ENCODE data around the gene RPS24. TPM values are rescaled to one million over a fixed set of nuclear protein-coding genes. Genes with fewer than 3 reads are reported as not detected.

RPS24 gene
- total and polyA plus RNA-seq, 4 donors: 314 to 1,104 (median 812) TPM

- TF ChIP-seq RXRA (IDR thresholded peaks at IDR 0.05): no peak
- TF ChIP-seq, protein P1, sequence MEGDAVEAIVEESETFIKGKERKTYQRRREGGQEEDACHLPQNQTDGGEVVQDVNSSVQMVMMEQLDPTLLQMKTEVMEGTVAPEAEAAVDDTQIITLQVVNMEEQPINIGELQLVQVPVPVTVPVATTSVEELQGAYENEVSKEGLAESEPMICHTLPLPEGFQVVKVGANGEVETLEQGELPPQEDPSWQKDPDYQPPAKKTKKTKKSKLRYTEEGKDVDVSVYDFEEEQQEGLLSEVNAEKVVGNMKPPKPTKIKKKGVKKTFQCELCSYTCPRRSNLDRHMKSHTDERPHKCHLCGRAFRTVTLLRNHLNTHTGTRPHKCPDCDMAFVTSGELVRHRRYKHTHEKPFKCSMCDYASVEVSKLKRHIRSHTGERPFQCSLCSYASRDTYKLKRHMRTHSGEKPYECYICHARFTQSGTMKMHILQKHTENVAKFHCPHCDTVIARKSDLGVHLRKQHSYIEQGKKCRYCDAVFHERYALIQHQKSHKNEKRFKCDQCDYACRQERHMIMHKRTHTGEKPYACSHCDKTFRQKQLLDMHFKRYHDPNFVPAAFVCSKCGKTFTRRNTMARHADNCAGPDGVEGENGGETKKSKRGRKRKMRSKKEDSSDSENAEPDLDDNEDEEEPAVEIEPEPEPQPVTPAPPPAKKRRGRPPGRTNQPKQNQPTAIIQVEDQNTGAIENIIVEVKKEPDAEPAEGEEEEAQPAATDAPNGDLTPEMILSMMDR (IDR thresholded peaks at IDR 0.05; ENCODE audit: low read depth, low read length, missing input control): no peak
- no peak for TF ChIP-seq REST (IDR thresholded peaks at IDR 0.05)
- no peak for TF ChIP-seq HNF4G (IDR thresholded peaks at IDR 0.05)
- no peak for TF ChIP-seq HNF4A (conservative IDR thresholded peaks at IDR 0.05)
- no peak for TF ChIP-seq RAD21 (IDR thresholded peaks at IDR 0.05)
- TF ChIP-seq FOXA1 (IDR thresholded peaks at IDR 0.05): no peak
- no peak for TF ChIP-seq YY1 (IDR thresholded peaks at IDR 0.05)
- no peak for TF ChIP-seq TAF1 (conservative IDR thresholded peaks at IDR 0.05)
- TF ChIP-seq EGR1 (IDR thresholded peaks at IDR 0.05; ENCODE audit: low read depth in 2 of 2): no peak
- no peak for TF ChIP-seq JUND (IDR thresholded peaks at IDR 0.05)
- no peak for TF ChIP-seq GABPA (IDR thresholded peaks at IDR 0.05 in 1 of 2, conservative IDR thresholded peaks at IDR 0.05 in 1 of 2)
- TF ChIP-seq NR2F2 (IDR thresholded peaks at IDR 0.05): no peak
- TF ChIP-seq SP1 (IDR thresholded peaks at IDR 0.05): no peak
- TF ChIP-seq, protein P2, sequence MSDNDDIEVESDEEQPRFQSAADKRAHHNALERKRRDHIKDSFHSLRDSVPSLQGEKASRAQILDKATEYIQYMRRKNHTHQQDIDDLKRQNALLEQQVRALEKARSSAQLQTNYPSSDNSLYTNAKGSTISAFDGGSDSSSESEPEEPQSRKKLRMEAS (IDR thresholded peaks at IDR 0.05): no peak
- TF ChIP-seq ATF3 (IDR thresholded peaks at IDR 0.05): no peak
- no peak for TF ChIP-seq FOXA2 (IDR thresholded peaks at IDR 0.05)
- TF ChIP-seq, protein P3, sequence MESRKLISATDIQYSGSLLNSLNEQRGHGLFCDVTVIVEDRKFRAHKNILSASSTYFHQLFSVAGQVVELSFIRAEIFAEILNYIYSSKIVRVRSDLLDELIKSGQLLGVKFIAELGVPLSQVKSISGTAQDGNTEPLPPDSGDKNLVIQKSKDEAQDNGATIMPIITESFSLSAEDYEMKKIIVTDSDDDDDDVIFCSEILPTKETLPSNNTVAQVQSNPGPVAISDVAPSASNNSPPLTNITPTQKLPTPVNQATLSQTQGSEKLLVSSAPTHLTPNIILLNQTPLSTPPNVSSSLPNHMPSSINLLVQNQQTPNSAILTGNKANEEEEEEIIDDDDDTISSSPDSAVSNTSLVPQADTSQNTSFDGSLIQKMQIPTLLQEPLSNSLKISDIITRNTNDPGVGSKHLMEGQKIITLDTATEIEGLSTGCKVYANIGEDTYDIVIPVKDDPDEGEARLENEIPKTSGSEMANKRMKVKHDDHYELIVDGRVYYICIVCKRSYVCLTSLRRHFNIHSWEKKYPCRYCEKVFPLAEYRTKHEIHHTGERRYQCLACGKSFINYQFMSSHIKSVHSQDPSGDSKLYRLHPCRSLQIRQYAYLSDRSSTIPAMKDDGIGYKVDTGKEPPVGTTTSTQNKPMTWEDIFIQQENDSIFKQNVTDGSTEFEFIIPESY (IDR thresholded peaks at IDR 0.05): no peak
- H3K27me3 ChIP-seq (ENCODE audit: control insufficient read depth in 4 of 4, insufficient read depth in 4 of 4, low read length in 3 of 4): no peaks in the 10 kb centered on the region
- 94% methylated on average over 5 of the region's 5 CpGs for WGBS
- H3K36me3 ChIP-seq (ENCODE audit: control insufficient read depth in 4 of 4, insufficient read depth in 3 of 4, low read depth in 1 of 4, low read length in 3 of 4): peaks cover 20 to 72% (median 62%) of the 10 kb centered on the region in 4 donors
- H3K27ac ChIP-seq (ENCODE audit: low read depth in 1 of 2, low read length in 2 of 2): no peak overlapping the region
- H3K4me3 ChIP-seq (ENCODE audit: low read depth in 1 of 3, low read length in 3 of 3): no peak overlapping the region
- no peak overlapping the region for H3K9ac ChIP-seq (ENCODE audit: low read depth in 1 of 2, low read length in 2 of 2)
- DNase-seq (ENCODE audit: low spot score): no peak
- no peaks in the 10 kb centered on the region for H3K9me3 ChIP-seq (ENCODE audit: control insufficient read depth in 4 of 4, low read length in 3 of 4)
- peaks cover 0 to 11% (median 5%) of the 10 kb centered on the region in 4 donors for H3K4me1 ChIP-seq (ENCODE audit: control insufficient read depth in 4 of 4, insufficient read depth in 4 of 4, low read length in 3 of 4)
These were observed 5.3 kb downstream of the RPS24 start for GRCh38 chr10:78038791-78039547.
